ENCODE measurements around the gene FUT1. TPM values are rescaled to one million over a fixed set of nuclear protein-coding genes. Genes with fewer than 3 reads are reported as not detected.
A peak's percentile ranks its signal among the peaks of the same experiment; 100 is the strongest.

Gene FUT1
- total and polyA plus RNA-seq, 9 of the 15 experiments (the other 6 are each of a cell fraction or from before 2014, with no cell fraction given): 2.3 to 18.5 (median 8.8) TPM

GRCh38 chr19:48714759-48715675 is 37.4 kb downstream of the FUT1 start:
- Histone ChIP-seq H3K27ac (ENCODE audit: extremely low read depth, low read depth, low read length) (peak overlapping the region; percentile 70), H3K27me3 (ENCODE audit: control insufficient read depth in 2 of 2, insufficient read depth in 2 of 2, low read length in 2 of 2) (no peaks in the 10 kb centered on the region), H3K9ac (ENCODE audit: insufficient read depth in 1 of 2, low read depth in 2 of 2, low read length in 2 of 2) (peak overlapping the region; percentile 61 to 80), H3K4me2 (ENCODE audit: insufficient read depth, low read length) (peak overlapping the region; percentile 85), H3K4me1 (replicated peaks in 1 of 2; ENCODE audit: control insufficient read depth in 2 of 2, insufficient read depth in 2 of 2, low read length in 2 of 2) (peaks cover 18 to 51% of the 10 kb centered on the region in 2 experiments), H3K36me3 (ENCODE audit: control insufficient read depth, insufficient read depth, low read length) (no peaks in the 10 kb centered on the region), H3K79me2 (ENCODE audit: control insufficient read depth, insufficient read depth, low read length) (peaks cover 7% of the 10 kb centered on the region; the same call in 1 of the 3 replicates), H3K9me1 (ENCODE audit: control insufficient read depth, insufficient read depth, low read length) (no peaks in the 10 kb centered on the region), H3K4me3 (peak overlapping the region; percentile 54), H3K9me3 (replicated peaks; ENCODE audit: control insufficient read depth, insufficient read depth, low read depth, low read length) (no peaks in the 10 kb centered on the region), H4K20me1 (replicated peaks; ENCODE audit: control insufficient read depth, insufficient read depth, low read length) (no peaks in the 10 kb centered on the region), H2AFZ (ENCODE audit: low read depth, low read length) (peak overlapping the region; percentile 90)
- DNase-seq (ENCODE audit: extremely low read depth in 1 of 4, low spot score in 3 of 4): no peak
- WGBS (ENCODE audit: insufficient coverage, low coverage, missing lambda C conversion rate): 37% methylated on average over 24 of the region's 26 CpGs
- in situ Hi-C loops (cut with MboI) (no loop called here), intact Hi-C loops (cut with micrococcal nuclease) (loop anchor here (2.0 kb wide), 1 partner anchor 40 kb away; no protein-coding TSS in a partner anchor)
- CTCF ChIA-PET (ENCODE audit: low intra/inter-chr PET ratio): no interaction called here
- no peak for FAIRE-seq
- BruUV-seq (replicated peaks): no TSS peak
- ATAC-seq: no peak
- POLR2A ChIA-PET: interaction anchor here (0.7 to 1.5 kb wide), 4 partner anchors 10 to 33 kb away, joined by 3 to 10 read pairs (median 4); no protein-coding TSS in a partner anchor
- TF ChIP-seq, protein P1, sequence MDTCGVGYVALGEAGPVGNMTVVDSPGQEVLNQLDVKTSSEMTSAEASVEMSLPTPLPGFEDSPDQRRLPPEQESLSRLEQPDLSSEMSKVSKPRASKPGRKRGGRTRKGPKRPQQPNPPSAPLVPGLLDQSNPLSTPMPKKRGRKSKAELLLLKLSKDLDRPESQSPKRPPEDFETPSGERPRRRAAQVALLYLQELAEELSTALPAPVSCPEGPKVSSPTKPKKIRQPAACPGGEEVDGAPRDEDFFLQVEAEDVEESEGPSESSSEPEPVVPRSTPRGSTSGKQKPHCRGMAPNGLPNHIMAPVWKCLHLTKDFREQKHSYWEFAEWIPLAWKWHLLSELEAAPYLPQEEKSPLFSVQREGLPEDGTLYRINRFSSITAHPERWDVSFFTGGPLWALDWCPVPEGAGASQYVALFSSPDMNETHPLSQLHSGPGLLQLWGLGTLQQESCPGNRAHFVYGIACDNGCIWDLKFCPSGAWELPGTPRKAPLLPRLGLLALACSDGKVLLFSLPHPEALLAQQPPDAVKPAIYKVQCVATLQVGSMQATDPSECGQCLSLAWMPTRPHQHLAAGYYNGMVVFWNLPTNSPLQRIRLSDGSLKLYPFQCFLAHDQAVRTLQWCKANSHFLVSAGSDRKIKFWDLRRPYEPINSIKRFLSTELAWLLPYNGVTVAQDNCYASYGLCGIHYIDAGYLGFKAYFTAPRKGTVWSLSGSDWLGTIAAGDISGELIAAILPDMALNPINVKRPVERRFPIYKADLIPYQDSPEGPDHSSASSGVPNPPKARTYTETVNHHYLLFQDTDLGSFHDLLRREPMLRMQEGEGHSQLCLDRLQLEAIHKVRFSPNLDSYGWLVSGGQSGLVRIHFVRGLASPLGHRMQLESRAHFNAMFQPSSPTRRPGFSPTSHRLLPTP (IDR thresholded peaks at IDR 0.05; ENCODE audit: borderline replicate concordance, extremely low read depth, insufficient read length): no peak
- no peak for TF ChIP-seq ZNF212 (CRISPR knock-in tag; IDR thresholded peaks at IDR 0.05)
- TF ChIP-seq OTX1 (CRISPR knock-in tag; IDR thresholded peaks at IDR 0.05): peak; percentile 35; the same call in 1 of the 2 replicates
- TF ChIP-seq ZBTB40 (IDR thresholded peaks at IDR 0.05): peak; percentile 55
- TF ChIP-seq ZBTB40 (CRISPR knock-in tag; IDR thresholded peaks at IDR 0.05): no peak
- no peak for TF ChIP-seq ZNF445 (CRISPR knock-in tag; IDR thresholded peaks at IDR 0.05; ENCODE audit: low read depth)
- no peak for TF ChIP-seq PHB2 (IDR thresholded peaks at IDR 0.05; ENCODE audit: low read depth)
- TF ChIP-seq ZBTB7A (IDR thresholded peaks at IDR 0.05; ENCODE audit: borderline replicate concordance, control insufficient read depth, low read depth, low read length): peak; percentile 36; the same call in 1 of the 2 replicates

Data from K562 (cell line).